Nephron progenitor cell (in vitro differentiated cells): ENCODE measurements around the gene CLCN6.

ENCODE experiments used
- DNase-seq: peaks from one replicate; pipeline ENCODE4 v3.0.0; 2021
- H3K27ac Mint-ChIP-seq: 2 replicates; pipeline ENCODE4 v1.8.0; 2021; ENCODE audit warnings: mild to moderate bottlenecking, moderate library complexity, mixed read lengths
- H3K27me3 Mint-ChIP-seq: 2 replicates; pipeline ENCODE4 v1.8.0; 2021; ENCODE audit warnings: mild to moderate bottlenecking, low read depth, mixed read lengths; ENCODE audit not compliant: poor library complexity
- H3K36me3 Mint-ChIP-seq: 2 replicates; pipeline ENCODE4 v1.8.0; 2021; ENCODE audit warnings: low read depth, mixed read lengths
- H3K4me1 Mint-ChIP-seq: 2 replicates; pipeline ENCODE4 v1.8.0; 2021; ENCODE audit warnings: mixed read lengths
- H3K4me3 Mint-ChIP-seq: 2 replicates; pipeline ENCODE4 v1.8.0; 2021; ENCODE audit warnings: mild to moderate bottlenecking, moderate library complexity, mixed read lengths
- H3K9me3 Mint-ChIP-seq: 2 replicates; pipeline ENCODE4 v1.8.0; 2021; ENCODE audit warnings: mild to moderate bottlenecking, moderate library complexity, mixed read lengths
- TF ChIP-seq, protein P1 (sequence below): fragments of 200-600 bp; sonication (generic); IDR thresholded peaks from 2 replicates; pipeline ENCODE4 v1.5.0; 2021; ENCODE audit warnings: antibody characterized with exemption

CLCN6 gene

GRCh38 chr1:11838349-11839272, 32.6 kb downstream of the CLCN6 start:
- Mint-ChIP-seq H3K4me1 (no peaks in the 10 kb centered on the region), H3K27me3 (peaks cover 3% of the 10 kb centered on the region), H3K36me3 (peaks cover 58% of the 10 kb centered on the region), H3K4me3 (no peak overlapping the region), H3K27ac (peak overlapping the region; percentile 48), H3K9me3 (no peaks in the 10 kb centered on the region)
- TF ChIP-seq, protein P1, sequence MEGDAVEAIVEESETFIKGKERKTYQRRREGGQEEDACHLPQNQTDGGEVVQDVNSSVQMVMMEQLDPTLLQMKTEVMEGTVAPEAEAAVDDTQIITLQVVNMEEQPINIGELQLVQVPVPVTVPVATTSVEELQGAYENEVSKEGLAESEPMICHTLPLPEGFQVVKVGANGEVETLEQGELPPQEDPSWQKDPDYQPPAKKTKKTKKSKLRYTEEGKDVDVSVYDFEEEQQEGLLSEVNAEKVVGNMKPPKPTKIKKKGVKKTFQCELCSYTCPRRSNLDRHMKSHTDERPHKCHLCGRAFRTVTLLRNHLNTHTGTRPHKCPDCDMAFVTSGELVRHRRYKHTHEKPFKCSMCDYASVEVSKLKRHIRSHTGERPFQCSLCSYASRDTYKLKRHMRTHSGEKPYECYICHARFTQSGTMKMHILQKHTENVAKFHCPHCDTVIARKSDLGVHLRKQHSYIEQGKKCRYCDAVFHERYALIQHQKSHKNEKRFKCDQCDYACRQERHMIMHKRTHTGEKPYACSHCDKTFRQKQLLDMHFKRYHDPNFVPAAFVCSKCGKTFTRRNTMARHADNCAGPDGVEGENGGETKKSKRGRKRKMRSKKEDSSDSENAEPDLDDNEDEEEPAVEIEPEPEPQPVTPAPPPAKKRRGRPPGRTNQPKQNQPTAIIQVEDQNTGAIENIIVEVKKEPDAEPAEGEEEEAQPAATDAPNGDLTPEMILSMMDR, result peak; percentile 99
- DNase-seq, result peak; percentile 81

- peaks cover 59% of the 10 kb centered on the region for H3K36me3 Mint-ChIP-seq
- TF ChIP-seq, protein P1, result no peak
- H3K27me3 Mint-ChIP-seq, result peaks cover 3% of the 10 kb centered on the region
- no peaks in the 10 kb centered on the region for H3K9me3 Mint-ChIP-seq
- no peaks in the 10 kb centered on the region for H3K4me1 Mint-ChIP-seq
- no peak for DNase-seq
- H3K4me3 Mint-ChIP-seq, result no peak overlapping the region
- H3K27ac Mint-ChIP-seq, result no peak overlapping the region
Measured at GRCh38 chr1:11839727-11840705, 34.0 kb downstream of the CLCN6 start.

- no peak overlapping the region for H3K4me3 Mint-ChIP-seq
- no peaks in the 10 kb centered on the region for H3K9me3 Mint-ChIP-seq
- H3K36me3 Mint-ChIP-seq, result peaks cover 60% of the 10 kb centered on the region
- TF ChIP-seq, protein P1, result no peak
- H3K27me3 Mint-ChIP-seq, result no peaks in the 10 kb centered on the region
- DNase-seq, result no peak
- no peaks in the 10 kb centered on the region for H3K4me1 Mint-ChIP-seq
- no peak overlapping the region for H3K27ac Mint-ChIP-seq
Measured at GRCh38 chr1:11841245-11842153, 35.5 kb downstream of the CLCN6 start.

GRCh38 chr1:11842154-11843041, 36.4 kb downstream of the CLCN6 start:
- Mint-ChIP-seq H3K27ac (no peak overlapping the region), H3K9me3 (no peaks in the 10 kb centered on the region), H3K4me1 (peaks cover 7% of the 10 kb centered on the region), H3K36me3 (peaks cover 62% of the 10 kb centered on the region), H3K27me3 (no peaks in the 10 kb centered on the region), H3K4me3 (no peak overlapping the region)
- DNase-seq, result no peak
- TF ChIP-seq, protein P1, result no peak
